Glomerular endothelial cell (primary cell): ENCODE data around the gene HDGFL2. TPM values are rescaled to one million over a fixed set of nuclear protein-coding genes. Genes with fewer than 3 reads are reported as not detected.

Experiments used
- DNase-seq: peaks from one replicate; pipeline ENCODE4 v3.0.0-alpha.2; 2011; ENCODE audit warnings: low read depth, low spot score; ENCODE audit errors: extremely low read depth
- total RNA-seq: library from RNA; depleted of rRNA; stranded (reverse); fragments of >200 nt; gene quantifications from 2 replicates; pipeline ENCODE4 v1.2.3, GENCODE V29; 2015

The HDGFL2 gene
- 90.9 and 96.7 TPM in 2 replicates for total RNA-seq

- no peak for DNase-seq
These were observed at the start of gene HDGFL2 for GRCh38 chr19:4472174-4472974. Gene HDGFL2 (plus strand): TSS chr19:4472297. CDS start chr19:4472351, 54 bp downstream.

GRCh38 chr19:4423416-4424126 is 48.5 kb upstream of the HDGFL2 start:
- DNase-seq, result no peak

- DNase-seq, result no peak
These were observed 46.6 kb upstream of the HDGFL2 start for GRCh38 chr19:4425537-4425936.

- no peak for DNase-seq
These were observed 43.6 kb upstream of the HDGFL2 start for GRCh38 chr19:4428326-4428975.

GRCh38 chr19:4429256-4429655 is 42.8 kb upstream of the HDGFL2 start:
- no peak for DNase-seq

- no peak for DNase-seq
These were observed 42.3 kb upstream of the HDGFL2 start for GRCh38 chr19:4429771-4430171.

- DNase-seq, result no peak
These were observed 41.3 kb upstream of the HDGFL2 start for GRCh38 chr19:4430760-4431159.

- DNase-seq, result no peak
These were observed 40.8 kb upstream of the HDGFL2 start for GRCh38 chr19:4431296-4431695.

GRCh38 chr19:4431808-4432674 is 40.1 kb upstream of the HDGFL2 start:
- DNase-seq, result no peak

GRCh38 chr19:4432918-4433506 is 39.1 kb upstream of the HDGFL2 start:
- no peak for DNase-seq

GRCh38 chr19:4434391-4434790 is 37.7 kb upstream of the HDGFL2 start:
- no peak for DNase-seq

- no peak for DNase-seq
These were observed 35.9 kb upstream of the HDGFL2 start for GRCh38 chr19:4436231-4436630.

GRCh38 chr19:4437103-4437502 is 35.0 kb upstream of the HDGFL2 start:
- DNase-seq, result no peak

GRCh38 chr19:4439243-4439642 is 32.9 kb upstream of the HDGFL2 start:
- DNase-seq, result no peak

GRCh38 chr19:4441994-4442818 is 29.9 kb upstream of the HDGFL2 start:
- no peak for DNase-seq

- DNase-seq, result no peak
These were observed 29.3 kb upstream of the HDGFL2 start for GRCh38 chr19:4442819-4443146.

GRCh38 chr19:4443188-4443587 is 28.9 kb upstream of the HDGFL2 start:
- DNase-seq, result no peak

- DNase-seq, result no peak
These were observed 27.9 kb upstream of the HDGFL2 start for GRCh38 chr19:4443966-4444764.
